Neural cell (in vitro differentiated cells): Measurements from ENCODE around the gene MAD1L1. TPM values are rescaled to one million over a fixed set of nuclear protein-coding genes. Genes with fewer than 3 reads are reported as not detected.

Source experiments
- H2AFZ ChIP-seq: fragments of 200-600, 300-800 bp; sonication (generic), shearing (Covaris generic); 2 replicates; pipeline ENCODE4 v1.6.0; 2014; ENCODE audit warnings: low read depth, mild to moderate bottlenecking, antibody characterized with exemption, low read length, moderate library complexity
- H3F3A ChIP-seq: fragments of 200-600 bp; shearing (Covaris generic); 2 replicates; pipeline ENCODE4 v1.6.1; 2016; ENCODE audit warnings: mild to moderate bottlenecking, moderate library complexity, mixed read lengths, antibody characterized with exemption, low read length; ENCODE audit not compliant: insufficient read depth, poor library complexity, severe bottlenecking
- H3K27ac ChIP-seq: fragments of 200-600, 300-800 bp; sonication (generic), shearing (Covaris generic); 2 replicates; pipeline ENCODE4 v1.5.1; 2014; ENCODE audit warnings: mild to moderate bottlenecking, low read length, moderate library complexity
- H3K27me3 ChIP-seq: fragments of 300-800, 200-600 bp; sonication (generic), shearing (Covaris generic); 2 replicates; pipeline ENCODE4 v1.6.0; 2014; ENCODE audit warnings: mild to moderate bottlenecking, low read depth, low read length, moderate library complexity; ENCODE audit not compliant: insufficient read depth
- H3K36me3 ChIP-seq: fragments of 300-800, 200-600 bp; sonication (generic), shearing (Covaris generic); 2 replicates; pipeline ENCODE4 v1.5.1; 2014; ENCODE audit warnings: mild to moderate bottlenecking, antibody characterized with exemption, low read length, moderate library complexity; ENCODE audit not compliant: insufficient read depth
- H3K4me2 ChIP-seq: fragments of 300-800, 200-600 bp; sonication (generic), shearing (Covaris generic); 2 replicates; pipeline ENCODE4 v1.6.0; 2014; ENCODE audit warnings: mild to moderate bottlenecking, low read length
- H3K4me3 ChIP-seq: fragments of 300-800, 200-600 bp; sonication (generic), shearing (Covaris generic); 2 replicates; pipeline ENCODE4 v1.5.1; 2014; ENCODE audit warnings: mild to moderate bottlenecking, low read length, moderate library complexity
- H3K79me2 ChIP-seq: fragments of 200-600 bp; shearing (Covaris generic); replicated peaks from 2 replicates; pipeline ENCODE4 v1.6.0; 2014; ENCODE audit warnings: mild to moderate bottlenecking, low read length, moderate library complexity; ENCODE audit not compliant: insufficient read depth
- H3K9ac ChIP-seq: fragments of 300-800, 200-600 bp; sonication (generic), shearing (Covaris generic); 2 replicates; pipeline ENCODE4 v1.6.1; 2016; ENCODE audit warnings: mild to moderate bottlenecking, low read length, mixed read lengths
- H3K9me2 ChIP-seq: fragments of 200-600 bp; shearing (Covaris generic); 2 replicates; pipeline ENCODE4 v1.6.1; 2016; ENCODE audit warnings: mild to moderate bottlenecking, low read length, mixed read lengths; ENCODE audit not compliant: insufficient read depth
- H3K9me3 ChIP-seq: fragments of 200-600, 300-800 bp; sonication (generic), shearing (Covaris generic); 2 replicates; pipeline ENCODE4 v1.6.1; 2016; ENCODE audit warnings: mild to moderate bottlenecking, mixed run types, low read length, moderate library complexity, mixed read lengths
- H4K20me1 ChIP-seq: fragments of 200-600 bp; shearing (Covaris generic); 2 replicates; pipeline ENCODE4 v1.6.1; 2016; ENCODE audit warnings: mild to moderate bottlenecking, mixed run types; ENCODE audit not compliant: insufficient read depth
- EP300 ChIP-seq: fragments of 450-650 bp; conservative IDR thresholded peaks from 2 replicates; pipeline ENCODE4 v1.6.1; 2014; ENCODE audit warnings: antibody characterized with exemption, mild to moderate bottlenecking, moderate library complexity; ENCODE audit not compliant: poor library complexity, severe bottlenecking
- EZH2 ChIP-seq: fragments of 200-600, 300-800 bp; shearing (Covaris generic), sonication (generic); IDR thresholded peaks from 2 replicates; pipeline ENCODE4 v1.6.1; 2014; ENCODE audit warnings: antibody characterized with exemption, low read length, borderline replicate concordance, mild to moderate bottlenecking; ENCODE audit not compliant: insufficient read depth, poor library complexity, severe bottlenecking
- MXI1 ChIP-seq: fragments of 450-650 bp; conservative IDR thresholded peaks from 2 replicates; pipeline ENCODE4 v1.6.1; 2014; ENCODE audit warnings: antibody characterized with exemption, mild to moderate bottlenecking; ENCODE audit not compliant: poor library complexity, severe bottlenecking
- POLR2AphosphoS5 ChIP-seq: IDR thresholded peaks from 2 replicates; pipeline ENCODE4 v1.6.1; 2012
- RAD21 ChIP-seq: fragments of 450-650 bp; conservative IDR thresholded peaks from 2 replicates; pipeline ENCODE4 v1.6.1; 2014; ENCODE audit warnings: antibody characterized with exemption, mild to moderate bottlenecking, moderate library complexity
- SMC3 ChIP-seq: fragments of 450-650 bp; conservative IDR thresholded peaks from 2 replicates; pipeline ENCODE4 v1.6.1; 2014; ENCODE audit warnings: antibody characterized with exemption, mild to moderate bottlenecking, moderate library complexity; ENCODE audit not compliant: poor library complexity
- TAF1 ChIP-seq: IDR thresholded peaks from 2 replicates; pipeline ENCODE4 v1.6.1; 2012; ENCODE audit warnings: low read depth
- polyA plus RNA-seq: library from polyadenylated mRNA; depleted of rRNA; stranded (reverse); fragments of >200 nt; gene quantifications from 2 replicates; pipeline ENCODE4 v1.2.3, GENCODE V29; 2014
- TF ChIP-seq, protein P1 (sequence below): fragments of 450-650 bp; IDR thresholded peaks from 2 replicates; pipeline ENCODE4 v1.5.1; 2014; ENCODE audit warnings: antibody characterized with exemption, mild to moderate bottlenecking, moderate library complexity; ENCODE audit not compliant: poor library complexity, severe bottlenecking
- TF ChIP-seq, protein P2 (sequence below): IDR thresholded peaks from 2 replicates; pipeline ENCODE4 v1.6.1; 2012; ENCODE audit warnings: borderline replicate concordance

Gene MAD1L1
- polyA plus RNA-seq, 1 donor from 2014 or later: 31.4 TPM

DNA sequence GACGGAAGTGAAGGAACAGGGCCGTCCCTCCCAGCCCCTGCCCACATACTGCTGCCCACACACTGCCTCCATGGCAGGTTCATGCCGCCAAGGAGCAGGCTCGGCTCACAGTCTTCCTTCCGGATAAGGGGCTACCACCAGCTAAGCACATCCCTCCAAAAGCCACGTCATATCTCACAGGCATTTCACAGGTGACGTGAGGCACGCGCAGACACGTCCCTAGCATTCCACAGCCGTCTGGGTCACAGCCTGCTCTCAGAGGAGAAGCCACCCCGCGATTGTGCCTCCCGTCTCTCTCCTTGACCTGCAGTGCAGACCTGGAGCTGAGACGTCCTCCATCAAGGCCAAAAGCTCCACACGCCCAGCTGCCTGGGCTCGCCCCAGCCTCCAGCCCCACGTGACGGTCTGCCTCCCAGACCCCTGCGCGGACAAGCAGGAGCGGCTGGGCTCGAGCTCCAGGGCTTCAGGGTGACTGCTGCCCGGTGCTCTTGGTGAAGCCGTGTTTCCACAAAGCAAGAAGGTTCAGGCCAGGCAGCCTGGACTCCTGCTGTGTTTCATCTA lies 114.0 kb downstream of the MAD1L1 start:
- H3K27me3 ChIP-seq: no peaks in the 10 kb centered on the region
- H3K27ac ChIP-seq: no peak overlapping the region
- H2AFZ ChIP-seq: no peak overlapping the region
- H3K4me3 ChIP-seq: no peak overlapping the region
- no peaks in the 10 kb centered on the region for H3K9me3 ChIP-seq
- H3K4me2 ChIP-seq: no peak overlapping the region
- H3K79me2 ChIP-seq: no peaks in the 10 kb centered on the region
- no peaks in the 10 kb centered on the region for H3F3A ChIP-seq
- no peaks in the 10 kb centered on the region for H3K9me2 ChIP-seq
- H3K36me3 ChIP-seq: no peaks in the 10 kb centered on the region
- no peaks in the 10 kb centered on the region for H4K20me1 ChIP-seq
- no peak overlapping the region for H3K9ac ChIP-seq
- no peak for TF ChIP-seq TAF1
- TF ChIP-seq, protein P1, sequence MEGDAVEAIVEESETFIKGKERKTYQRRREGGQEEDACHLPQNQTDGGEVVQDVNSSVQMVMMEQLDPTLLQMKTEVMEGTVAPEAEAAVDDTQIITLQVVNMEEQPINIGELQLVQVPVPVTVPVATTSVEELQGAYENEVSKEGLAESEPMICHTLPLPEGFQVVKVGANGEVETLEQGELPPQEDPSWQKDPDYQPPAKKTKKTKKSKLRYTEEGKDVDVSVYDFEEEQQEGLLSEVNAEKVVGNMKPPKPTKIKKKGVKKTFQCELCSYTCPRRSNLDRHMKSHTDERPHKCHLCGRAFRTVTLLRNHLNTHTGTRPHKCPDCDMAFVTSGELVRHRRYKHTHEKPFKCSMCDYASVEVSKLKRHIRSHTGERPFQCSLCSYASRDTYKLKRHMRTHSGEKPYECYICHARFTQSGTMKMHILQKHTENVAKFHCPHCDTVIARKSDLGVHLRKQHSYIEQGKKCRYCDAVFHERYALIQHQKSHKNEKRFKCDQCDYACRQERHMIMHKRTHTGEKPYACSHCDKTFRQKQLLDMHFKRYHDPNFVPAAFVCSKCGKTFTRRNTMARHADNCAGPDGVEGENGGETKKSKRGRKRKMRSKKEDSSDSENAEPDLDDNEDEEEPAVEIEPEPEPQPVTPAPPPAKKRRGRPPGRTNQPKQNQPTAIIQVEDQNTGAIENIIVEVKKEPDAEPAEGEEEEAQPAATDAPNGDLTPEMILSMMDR: no peak
- TF ChIP-seq, protein P2, sequence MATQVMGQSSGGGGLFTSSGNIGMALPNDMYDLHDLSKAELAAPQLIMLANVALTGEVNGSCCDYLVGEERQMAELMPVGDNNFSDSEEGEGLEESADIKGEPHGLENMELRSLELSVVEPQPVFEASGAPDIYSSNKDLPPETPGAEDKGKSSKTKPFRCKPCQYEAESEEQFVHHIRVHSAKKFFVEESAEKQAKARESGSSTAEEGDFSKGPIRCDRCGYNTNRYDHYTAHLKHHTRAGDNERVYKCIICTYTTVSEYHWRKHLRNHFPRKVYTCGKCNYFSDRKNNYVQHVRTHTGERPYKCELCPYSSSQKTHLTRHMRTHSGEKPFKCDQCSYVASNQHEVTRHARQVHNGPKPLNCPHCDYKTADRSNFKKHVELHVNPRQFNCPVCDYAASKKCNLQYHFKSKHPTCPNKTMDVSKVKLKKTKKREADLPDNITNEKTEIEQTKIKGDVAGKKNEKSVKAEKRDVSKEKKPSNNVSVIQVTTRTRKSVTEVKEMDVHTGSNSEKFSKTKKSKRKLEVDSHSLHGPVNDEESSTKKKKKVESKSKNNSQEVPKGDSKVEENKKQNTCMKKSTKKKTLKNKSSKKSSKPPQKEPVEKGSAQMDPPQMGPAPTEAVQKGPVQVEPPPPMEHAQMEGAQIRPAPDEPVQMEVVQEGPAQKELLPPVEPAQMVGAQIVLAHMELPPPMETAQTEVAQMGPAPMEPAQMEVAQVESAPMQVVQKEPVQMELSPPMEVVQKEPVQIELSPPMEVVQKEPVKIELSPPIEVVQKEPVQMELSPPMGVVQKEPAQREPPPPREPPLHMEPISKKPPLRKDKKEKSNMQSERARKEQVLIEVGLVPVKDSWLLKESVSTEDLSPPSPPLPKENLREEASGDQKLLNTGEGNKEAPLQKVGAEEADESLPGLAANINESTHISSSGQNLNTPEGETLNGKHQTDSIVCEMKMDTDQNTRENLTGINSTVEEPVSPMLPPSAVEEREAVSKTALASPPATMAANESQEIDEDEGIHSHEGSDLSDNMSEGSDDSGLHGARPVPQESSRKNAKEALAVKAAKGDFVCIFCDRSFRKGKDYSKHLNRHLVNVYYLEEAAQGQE: no peak
- TF ChIP-seq POLR2AphosphoS5: no peak

DNA sequence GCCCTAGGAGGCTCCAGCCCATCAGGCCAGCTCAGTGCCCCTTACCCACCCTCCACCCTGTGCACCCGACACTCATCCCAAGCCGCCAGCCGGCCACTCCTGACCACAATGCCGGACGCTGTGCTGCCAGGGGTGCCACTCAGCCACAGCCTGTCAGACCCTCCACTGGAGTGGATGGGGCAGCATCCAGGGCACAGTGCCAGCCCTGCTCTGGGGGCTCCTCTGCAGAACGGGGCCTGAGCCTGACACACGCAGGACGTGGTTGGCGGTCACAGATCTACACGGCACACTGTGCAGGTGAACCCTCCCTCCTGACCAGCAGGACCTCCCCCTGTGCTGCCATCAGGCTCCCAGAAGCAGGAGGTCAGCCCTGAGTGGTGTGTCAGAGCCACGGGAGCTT lies 114.7 kb downstream of the MAD1L1 start:
- Histone ChIP-seq H3K4me3 (no peak overlapping the region), H3K27me3 (no peaks in the 10 kb centered on the region), H3K9ac (no peak overlapping the region), H2AFZ (no peak overlapping the region), H4K20me1 (no peaks in the 10 kb centered on the region), H3K4me2 (no peak overlapping the region), H3K36me3 (no peaks in the 10 kb centered on the region), H3K9me3 (no peaks in the 10 kb centered on the region), H3K27ac (no peak overlapping the region), H3F3A (no peaks in the 10 kb centered on the region), H3K79me2 (no peaks in the 10 kb centered on the region), H3K9me2 (no peaks in the 10 kb centered on the region)
- TF ChIP-seq SMC3: no peak
- no peak for TF ChIP-seq EP300

DNA sequence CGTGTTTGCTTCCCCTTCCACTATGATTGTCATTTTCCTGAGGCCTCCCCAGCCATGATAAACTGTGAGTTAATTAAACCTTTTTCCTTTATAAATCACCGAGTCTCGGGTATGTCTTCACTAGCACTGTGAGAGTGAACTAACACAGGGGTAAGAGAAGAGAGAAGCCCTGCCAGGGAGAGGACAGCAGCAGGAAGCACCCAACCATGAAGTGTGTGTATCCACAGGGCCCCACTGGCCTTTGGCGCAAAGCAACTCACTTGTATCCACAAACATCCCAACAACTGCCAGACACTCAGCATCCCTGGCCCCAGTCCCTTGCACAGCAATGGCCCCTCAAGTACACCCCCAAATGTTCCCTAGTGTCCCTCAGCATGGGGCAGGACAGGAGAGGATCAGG lies 115.1 kb downstream of the MAD1L1 start:
- TF ChIP-seq, protein P1: no peak
- TF ChIP-seq RAD21 (no peak), EZH2 (no peak), EP300 (no peak), MXI1 (no peak), SMC3 (no peak), POLR2AphosphoS5 (no peak), TAF1 (no peak)
- TF ChIP-seq, protein P2: no peak
- Histone ChIP-seq H3K4me2 (no peak overlapping the region), H4K20me1 (no peaks in the 10 kb centered on the region), H3K27ac (no peak overlapping the region), H3K79me2 (no peaks in the 10 kb centered on the region), H3K4me3 (no peak overlapping the region), H3K9ac (no peak overlapping the region), H3F3A (no peaks in the 10 kb centered on the region), H3K27me3 (no peaks in the 10 kb centered on the region), H3K9me2 (no peaks in the 10 kb centered on the region), H3K36me3 (no peaks in the 10 kb centered on the region), H3K9me3 (no peaks in the 10 kb centered on the region), H2AFZ (no peak overlapping the region)
